Umbilical cord (tissue), 2 donors: ENCODE measurements around the gene UNC5CL. TPM values are rescaled to one million over a fixed set of nuclear protein-coding genes. Genes with fewer than 3 reads are reported as not detected.

Source experiments
- DNase-seq: peaks from one replicate; pipeline ENCODE4 v3.0.0-alpha.2; 2015; ENCODE audit warnings: low spot score
- total RNA-seq: library from RNA; depleted of rRNA; stranded (reverse); fragments of >200 nt; gene quantifications from one replicate; pipeline ENCODE4 v1.2.3, GENCODE V29; 2014; ENCODE audit warnings: low replicate concordance; ENCODE audit not compliant: insufficient read depth

UNC5CL gene
- not detected for total RNA-seq

GRCh38 chr6:41039060-41039998, at the start of gene UNC5CL:
Gene UNC5CL (minus strand): TSS chr6:41039221. CDS start chr6:41035074, 4,147 bp downstream.
- DNase-seq, result no peak

DNA sequence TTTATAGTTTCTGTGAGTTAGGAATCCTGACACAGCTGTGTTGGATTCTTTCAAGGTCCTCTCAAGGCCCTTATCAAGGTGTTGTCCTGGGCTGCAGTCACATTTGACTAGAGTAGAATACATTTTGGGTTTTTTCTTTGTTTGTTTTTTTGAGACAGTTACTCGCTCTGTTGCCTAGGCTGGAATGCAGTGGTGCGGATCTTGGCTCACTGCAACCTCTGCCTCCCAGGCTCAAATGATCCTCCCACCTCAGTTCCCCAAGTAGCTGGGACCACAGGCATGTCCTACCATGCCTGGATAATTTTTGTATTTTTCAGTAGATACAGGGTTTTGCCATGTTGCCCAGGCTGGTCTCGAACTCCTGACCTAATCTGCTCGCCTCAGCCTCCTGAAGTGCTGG, 49.4 kb upstream of the UNC5CL start:
- DNase-seq, result no peak

DNA sequence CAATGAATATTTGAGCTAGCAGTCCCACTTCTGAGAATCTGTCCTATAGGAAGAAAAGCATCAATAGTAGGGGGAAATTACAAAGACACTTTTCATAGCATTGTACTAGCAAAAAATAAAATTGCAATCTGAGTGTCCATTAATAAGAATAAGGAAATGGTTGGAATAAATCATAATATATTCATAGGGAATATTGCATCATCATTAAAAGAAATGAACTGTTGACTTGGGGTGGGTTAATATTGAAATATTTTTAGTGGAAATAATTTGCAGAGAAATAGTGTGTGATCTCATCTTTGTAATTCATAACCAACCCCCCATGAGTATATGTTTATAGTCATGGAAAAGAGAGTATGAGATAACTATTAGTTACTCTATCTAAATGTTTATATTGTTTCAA, 46.2 kb upstream of the UNC5CL start:
- DNase-seq, result no peak

- no peak for DNase-seq
These were observed 44.1 kb upstream of the UNC5CL start for GRCh38 chr6:41083072-41083471.

GRCh38 chr6:41080621-41081020, 41.6 kb upstream of the UNC5CL start:
- DNase-seq, result no peak

DNA sequence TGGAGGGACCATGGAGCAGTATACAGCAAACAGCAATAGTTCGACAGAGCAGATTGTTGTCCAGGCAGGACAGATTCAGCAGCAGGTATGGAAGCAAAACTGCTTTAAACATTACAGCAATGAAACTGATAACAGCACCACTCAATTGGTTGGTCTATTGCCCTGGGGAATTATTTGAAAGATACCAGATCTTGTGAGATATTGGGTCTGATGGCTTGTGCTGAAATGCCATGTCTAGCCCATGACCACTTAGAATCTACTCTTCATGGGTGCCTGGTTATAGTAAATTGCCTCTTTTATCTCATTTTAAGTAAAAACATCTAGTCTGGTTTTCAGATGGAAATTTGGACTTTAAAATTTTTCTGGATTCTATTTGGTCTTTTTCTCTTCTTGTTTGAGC, 40.1 kb upstream of the UNC5CL start:
- no peak for DNase-seq

- no peak for DNase-seq
These were observed 39.1 kb upstream of the UNC5CL start for GRCh38 chr6:41078101-41078500.

GRCh38 chr6:41077536-41077935, 38.5 kb upstream of the UNC5CL start:
- DNase-seq, result no peak

DNA sequence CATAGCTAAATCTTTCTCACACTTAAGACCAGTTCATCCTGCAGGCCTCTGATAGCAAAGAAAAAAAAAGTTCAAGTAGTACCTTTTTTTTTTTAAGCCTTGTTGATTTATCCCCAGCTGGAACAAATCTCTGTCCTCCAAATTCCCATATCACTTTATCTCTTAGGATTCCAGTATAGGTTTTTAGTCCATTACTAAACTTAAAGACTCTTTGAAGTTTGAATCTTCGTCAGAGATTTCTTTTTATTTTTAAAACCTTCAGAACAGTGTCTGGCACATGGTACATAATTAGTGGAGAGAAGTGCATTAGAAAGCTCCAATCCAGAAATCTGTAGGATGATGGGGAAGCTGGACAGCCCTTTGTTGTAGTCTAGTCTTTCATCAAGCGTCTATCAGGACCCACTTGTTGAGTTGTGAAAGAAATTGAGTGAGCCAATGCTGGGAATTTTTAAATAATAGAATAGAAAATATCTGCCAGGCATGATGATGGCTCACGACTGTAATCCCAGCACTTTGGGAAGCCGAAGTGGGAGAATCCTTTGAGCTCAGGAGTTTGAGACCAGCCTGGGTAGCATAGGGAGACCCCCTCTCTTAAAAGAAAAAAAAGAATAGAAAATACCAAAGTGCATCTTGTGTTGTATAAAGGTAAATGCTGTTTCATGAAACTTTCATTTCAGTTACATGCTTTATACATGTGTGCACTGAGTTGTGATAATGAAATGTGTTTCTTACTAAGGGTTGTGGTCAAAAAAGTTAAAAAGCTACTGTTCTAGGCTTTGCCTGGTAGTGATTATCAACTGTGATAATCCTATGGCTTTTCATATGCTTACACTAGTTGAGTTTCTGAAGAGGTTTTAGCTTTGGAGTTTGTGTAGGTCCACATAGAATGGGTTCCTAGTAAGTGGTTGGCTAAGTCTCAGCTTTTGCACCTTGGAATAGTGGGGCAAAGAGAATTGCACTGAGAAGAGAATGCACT, 36.9 kb upstream of the UNC5CL start:
- DNase-seq, result peak; percentile 92

DNA sequence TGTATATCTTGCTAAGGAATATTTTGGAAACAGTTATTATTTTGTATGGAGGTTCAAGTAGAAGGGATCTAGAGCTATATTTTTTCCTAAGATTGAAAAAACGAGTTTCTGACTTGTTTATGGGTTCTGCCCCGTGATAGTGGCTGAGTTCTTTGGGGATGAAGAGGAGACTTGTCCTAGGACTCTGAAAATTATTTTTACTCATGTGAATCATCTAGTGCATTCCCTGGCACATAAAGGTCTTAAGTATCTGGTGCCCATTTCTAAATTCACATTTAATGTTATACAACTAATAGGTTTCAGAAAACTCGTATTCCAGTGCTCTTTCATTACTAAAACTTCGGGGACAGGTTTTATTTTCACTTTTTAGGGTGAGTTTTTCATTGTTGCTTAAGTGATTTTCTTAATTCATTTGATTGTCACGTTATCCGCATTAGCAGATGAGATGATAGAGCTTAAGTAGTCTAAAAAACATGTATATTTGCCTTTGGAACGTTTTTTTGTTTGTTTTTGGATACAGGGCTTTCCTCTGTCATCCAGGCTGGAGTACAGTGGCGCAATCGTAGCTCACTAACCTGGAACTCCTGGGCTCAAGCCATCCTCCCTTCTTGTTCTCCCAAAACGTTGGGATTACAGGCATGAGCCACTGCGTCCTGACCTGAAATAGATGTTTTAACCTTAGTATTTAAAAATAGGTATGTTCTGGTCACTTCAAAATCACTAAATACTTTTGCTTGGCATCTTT, 35.8 kb upstream of the UNC5CL start:
- peak; percentile 26 for DNase-seq

DNA sequence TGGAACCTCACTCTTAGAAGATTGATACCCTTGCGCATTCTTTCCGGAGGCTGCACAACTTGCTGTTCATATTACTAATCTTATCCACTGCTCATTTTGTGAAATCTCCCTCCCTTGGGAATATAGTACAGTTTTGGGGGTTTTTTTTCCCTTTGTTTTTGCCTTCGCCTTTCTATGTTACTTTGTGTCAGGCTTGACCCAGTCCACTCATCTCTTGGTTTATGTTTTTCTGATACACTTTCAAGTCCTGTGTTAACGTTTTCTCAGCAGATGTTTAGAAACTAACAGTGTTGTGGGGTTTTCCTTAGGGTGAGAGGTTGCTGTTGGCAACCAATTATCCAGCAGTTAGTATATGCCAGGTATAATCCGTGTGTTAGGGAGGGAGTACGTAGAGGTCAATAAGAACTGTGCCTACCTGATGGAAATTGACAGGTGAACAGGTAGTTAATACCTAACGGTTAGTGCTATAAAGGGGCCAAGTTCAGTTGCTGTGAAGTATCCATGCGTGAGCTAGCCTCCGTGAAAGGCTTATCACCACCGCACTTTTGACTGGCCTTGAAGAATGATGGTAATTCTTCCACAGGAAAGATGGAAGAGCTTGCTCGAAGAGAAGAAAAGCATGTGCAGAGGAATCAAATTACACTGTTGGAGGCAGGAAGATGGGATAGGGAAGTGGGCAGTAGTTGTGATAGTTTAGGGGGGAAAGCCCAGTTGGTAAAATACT, 35.1 kb upstream of the UNC5CL start:
- DNase-seq, result peak; percentile 51

GRCh38 chr6:41073203-41073967, 34.4 kb upstream of the UNC5CL start:
- DNase-seq, result peak; percentile 87

GRCh38 chr6:41072836-41073202, 33.8 kb upstream of the UNC5CL start, which contains the start of gene NFYA:
Gene NFYA (plus strand): TSS chr6:41072974. CDS start chr6:41079090, 6,116 bp downstream.
- DNase-seq, result no peak

DNA sequence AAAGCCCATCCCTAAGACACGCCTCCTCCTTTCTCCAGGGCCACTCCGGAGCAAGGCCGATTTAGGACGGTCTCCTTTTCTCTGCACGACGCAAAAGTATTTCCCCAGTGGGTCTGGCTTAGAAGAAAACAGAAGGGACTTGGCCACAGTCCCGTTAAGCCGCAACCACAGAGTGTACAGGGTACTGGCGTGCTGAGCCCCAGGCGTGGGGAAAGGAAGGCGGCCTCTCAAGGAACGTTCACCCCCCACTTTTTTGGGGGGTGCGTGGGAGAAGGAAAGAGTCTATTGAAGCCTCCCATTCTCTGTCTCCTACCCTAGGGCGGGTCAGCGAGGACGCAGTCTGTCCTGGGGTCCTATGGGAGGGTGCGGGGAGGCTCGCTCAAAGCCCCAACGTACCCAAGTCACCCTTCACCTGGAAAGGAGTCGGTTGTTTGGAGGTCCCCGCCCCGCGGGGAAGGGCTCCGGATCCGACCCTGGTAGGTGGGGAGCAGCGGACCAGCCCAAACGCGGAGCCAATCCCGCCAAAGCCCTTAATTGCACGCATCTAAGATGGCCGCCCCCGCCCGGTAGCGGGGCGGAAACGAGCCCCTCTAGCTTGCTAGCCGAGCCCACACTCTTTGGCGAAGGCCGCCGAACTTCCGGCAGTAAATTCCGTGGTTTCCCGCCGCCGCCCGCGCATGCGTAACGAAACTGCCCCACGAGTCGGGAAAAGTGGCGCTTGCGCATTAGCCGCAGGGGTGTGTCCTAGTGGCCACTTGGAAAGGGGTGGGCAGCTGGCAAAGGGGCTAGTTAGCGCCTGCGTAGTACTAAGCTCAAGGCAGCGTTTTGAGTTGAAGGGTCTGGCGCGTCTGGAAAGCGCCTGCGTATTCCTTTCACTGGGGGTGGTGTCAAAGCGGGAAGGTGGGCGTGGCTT, 33.2 kb upstream of the UNC5CL start, which contains the start of gene OARD1:
OARD1 (minus strand) TSS at position 434 of the 913 bp plus-strand sequence. CDS start 722 bp downstream, outside the sequence.
- peak; percentile 100 for DNase-seq

GRCh38 chr6:41071501-41071922, 32.5 kb upstream of the UNC5CL start:
- DNase-seq, result no peak

DNA sequence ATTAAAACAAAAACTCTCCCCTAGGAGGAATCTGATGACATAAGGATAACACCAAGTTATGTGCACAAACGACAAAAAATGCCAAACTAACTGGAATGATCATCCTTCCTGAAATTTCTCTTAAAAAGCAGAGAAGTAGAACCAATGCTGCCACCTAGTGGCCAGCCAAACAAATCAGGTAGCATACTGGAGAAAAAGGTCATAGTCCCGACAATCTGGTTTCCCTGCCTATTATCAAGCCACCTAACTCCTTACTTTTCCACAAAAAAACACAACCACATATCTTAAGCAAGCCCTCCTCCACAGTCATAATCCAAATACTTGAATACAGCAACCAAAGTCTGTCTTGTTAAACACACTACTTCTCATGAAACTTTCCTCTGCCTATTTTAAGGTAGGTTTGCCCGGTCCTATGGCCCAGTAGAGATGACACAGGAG, 27.9 kb upstream of the UNC5CL start:
- peak; percentile 86 for DNase-seq

GRCh38 chr6:41065550-41066026, 26.6 kb upstream of the UNC5CL start:
- DNase-seq, result no peak

DNA sequence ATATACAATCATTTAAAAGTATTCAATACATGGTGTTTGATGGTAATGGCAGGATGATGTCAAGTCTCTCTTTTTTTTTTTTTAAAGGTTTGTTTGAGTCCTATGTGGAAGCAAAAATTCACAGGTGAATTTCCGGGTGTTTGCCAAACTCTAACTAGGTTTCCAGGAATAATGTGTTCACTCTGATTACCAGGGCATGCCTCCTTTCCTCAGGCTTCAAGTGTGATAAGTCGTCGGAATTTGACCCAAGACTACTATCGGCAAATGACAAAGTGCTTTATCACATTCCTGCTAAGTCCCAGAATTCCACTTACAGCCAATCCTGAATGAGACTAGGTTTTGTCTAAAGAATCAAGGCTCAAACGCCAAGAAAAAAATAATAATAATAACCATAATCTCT, 25.8 kb upstream of the UNC5CL start:
- no peak for DNase-seq
